ENCODE results near the gene MDH1. TPM values are rescaled to one million over a fixed set of nuclear protein-coding genes. Genes with fewer than 3 reads are reported as not detected.

The MDH1 gene
- total RNA-seq, 1 experiment from 2014 or later, result 110 TPM

- CTCF ChIA-PET, result no interaction called here
- POLR2A ChIA-PET, result interaction anchor here (1.6 kb wide), 1 partner anchor 40 kb away, joined by 5 read pairs; the partner anchor contains the start of genes MDH1 and WDPCP
- H3K4me1 Mint-ChIP-seq (ENCODE audit: insufficient read depth, unreplicated experiment), result no peaks in the 10 kb centered on the region
- TF ChIP-seq CTCF (IDR thresholded peaks at IDR 0.05; ENCODE audit: unreplicated experiment), result no peak
- no peak overlapping the region for H3K27ac Mint-ChIP-seq (ENCODE audit: low read depth, unreplicated experiment)
- intact Hi-C loops (cut with micrococcal nuclease), result no loop called here
- BruUV-seq (replicated peaks), result no TSS peak
- no peak for DNase-seq (ENCODE audit: unreplicated experiment)
- H3K27me3 Mint-ChIP-seq (ENCODE audit: insufficient read depth, unreplicated experiment), result no peaks in the 10 kb centered on the region
- no peak overlapping the region for H3K4me3 Mint-ChIP-seq (ENCODE audit: unreplicated experiment)
- H3K36me3 Mint-ChIP-seq (ENCODE audit: insufficient read depth, unreplicated experiment), result peaks cover 7% of the 10 kb centered on the region
- H3K9me3 Mint-ChIP-seq (ENCODE audit: unreplicated experiment), result peaks cover 15% of the 10 kb centered on the region
Measured at GRCh38 chr2:63628403-63628942, 39.7 kb downstream of the MDH1 start.

GRCh38 chr2:63631501-63631900 is 42.7 kb downstream of the MDH1 start:
- DNase-seq (ENCODE audit: unreplicated experiment), result no peak
- Mint-ChIP-seq H3K4me3 (ENCODE audit: unreplicated experiment) (no peak overlapping the region), H3K36me3 (ENCODE audit: insufficient read depth, unreplicated experiment) (peaks cover 7% of the 10 kb centered on the region), H3K27ac (ENCODE audit: low read depth, unreplicated experiment) (no peak overlapping the region), H3K4me1 (ENCODE audit: insufficient read depth, unreplicated experiment) (no peaks in the 10 kb centered on the region), H3K9me3 (ENCODE audit: unreplicated experiment) (peaks cover 28% of the 10 kb centered on the region), H3K27me3 (ENCODE audit: insufficient read depth, unreplicated experiment) (no peaks in the 10 kb centered on the region)
- BruUV-seq (replicated peaks), result no TSS peak
- ChIA-PET POLR2A (interaction anchor here (0.9 kb wide), 1 partner anchor 47 kb away, joined by 3 read pairs; no protein-coding TSS in a partner anchor), CTCF (interaction anchor here (0.6 kb wide), 1 partner anchor 9 kb away, joined by 3 read pairs; no protein-coding TSS in a partner anchor)
- TF ChIP-seq CTCF (IDR thresholded peaks at IDR 0.05; ENCODE audit: unreplicated experiment), result no peak
- intact Hi-C loops (cut with micrococcal nuclease), result no loop called here

GRCh38 chr2:63632382-63632781 is 43.6 kb downstream of the MDH1 start:
- no peaks in the 10 kb centered on the region for H3K27me3 Mint-ChIP-seq (ENCODE audit: insufficient read depth, unreplicated experiment)
- CTCF ChIA-PET, result no interaction called here
- DNase-seq (ENCODE audit: unreplicated experiment), result no peak
- H3K4me1 Mint-ChIP-seq (ENCODE audit: insufficient read depth, unreplicated experiment), result no peaks in the 10 kb centered on the region
- no peak overlapping the region for H3K27ac Mint-ChIP-seq (ENCODE audit: low read depth, unreplicated experiment)
- peaks cover 7% of the 10 kb centered on the region for H3K36me3 Mint-ChIP-seq (ENCODE audit: insufficient read depth, unreplicated experiment)
- no TSS peak for BruUV-seq (replicated peaks)
- no peak overlapping the region for H3K4me3 Mint-ChIP-seq (ENCODE audit: unreplicated experiment)
- H3K9me3 Mint-ChIP-seq (ENCODE audit: unreplicated experiment), result peaks cover 28% of the 10 kb centered on the region
- POLR2A ChIA-PET, result interaction anchor here (0.7 to 1.5 kb wide), 2 partner anchors 16 to 28 kb away, joined by 3 read pairs; no protein-coding TSS in a partner anchor
- intact Hi-C loops (cut with micrococcal nuclease), result no loop called here
- TF ChIP-seq CTCF (IDR thresholded peaks at IDR 0.05; ENCODE audit: unreplicated experiment), result no peak

- Mint-ChIP-seq H3K27me3 (ENCODE audit: insufficient read depth, unreplicated experiment) (no peaks in the 10 kb centered on the region), H3K36me3 (ENCODE audit: insufficient read depth, unreplicated experiment) (no peaks in the 10 kb centered on the region), H3K9me3 (ENCODE audit: unreplicated experiment) (peaks cover 17% of the 10 kb centered on the region), H3K4me3 (ENCODE audit: unreplicated experiment) (no peak overlapping the region), H3K4me1 (ENCODE audit: insufficient read depth, unreplicated experiment) (no peaks in the 10 kb centered on the region), H3K27ac (ENCODE audit: low read depth, unreplicated experiment) (no peak overlapping the region)
- BruUV-seq (replicated peaks), result no TSS peak
- intact Hi-C loops (cut with micrococcal nuclease), result no loop called here
- DNase-seq (ENCODE audit: unreplicated experiment), result no peak
- ChIA-PET CTCF (no interaction called here), POLR2A (no interaction called here)
- TF ChIP-seq CTCF (IDR thresholded peaks at IDR 0.05; ENCODE audit: unreplicated experiment), result no peak
Measured at GRCh38 chr2:63639344-63639743, 50.6 kb downstream of the MDH1 start.

Data from MCF 10A (cell line).